ENCODE data around the gene B3GNT7. TPM values are rescaled to one million over a fixed set of nuclear protein-coding genes. Genes with fewer than 3 reads are reported as not detected.

B3GNT7 gene
- 121 TPM for polyA plus RNA-seq (2013, experiment 1 of 2)
- 118 TPM for polyA plus RNA-seq (2013, experiment 2 of 2)

DNA sequence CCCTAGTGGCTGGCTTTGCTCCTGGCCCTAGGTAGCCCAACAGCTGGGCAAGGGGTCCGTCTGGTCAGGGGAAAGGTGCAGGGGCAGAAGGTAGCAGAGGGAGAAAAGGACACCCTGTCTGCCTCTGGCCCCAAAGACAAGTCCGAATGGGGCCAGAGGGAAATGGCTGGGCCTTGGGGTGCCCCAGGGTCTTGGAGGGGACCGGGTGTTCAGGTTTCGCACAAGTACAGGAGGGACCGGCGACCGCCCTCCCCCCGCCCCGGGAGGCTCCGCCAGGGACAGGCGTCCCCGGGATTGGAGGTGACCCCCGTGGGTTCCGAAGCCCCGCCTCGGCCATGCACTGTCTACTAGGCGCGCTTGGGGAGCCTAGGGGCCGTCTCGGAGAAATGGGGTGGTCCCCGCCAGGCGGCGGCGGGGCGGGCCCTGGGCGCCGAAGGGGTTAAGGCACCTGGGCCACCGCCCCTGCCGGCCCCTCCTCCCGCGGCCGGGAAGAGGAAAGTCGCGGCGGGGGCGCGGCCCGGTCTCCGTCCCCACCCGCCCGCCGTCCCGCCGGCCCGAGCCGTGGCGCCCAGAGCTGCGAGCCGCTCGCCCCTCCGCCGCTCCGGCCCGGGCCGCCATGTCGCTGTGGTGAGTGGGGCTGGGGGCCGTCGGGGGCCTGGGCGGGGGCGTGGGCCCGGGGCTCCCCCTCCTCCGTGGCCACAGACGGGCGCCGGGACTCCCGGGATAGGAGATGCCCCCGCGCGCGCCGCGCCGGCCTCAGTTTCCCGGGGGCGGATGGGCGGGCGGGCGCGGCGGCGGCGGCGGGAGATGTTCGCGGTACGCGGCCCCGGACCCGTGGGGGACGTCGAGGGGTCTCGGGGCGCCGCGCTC is at the start of gene B3GNT7:
Gene B3GNT7 (plus strand): TSS at position 523 of the 870 bp plus-strand sequence. CDS start 94 bp downstream, at position 617.
- Histone ChIP-seq H3K27me3 (ENCODE audit: insufficient read depth, low read length, poor library complexity) (no peaks in the 10 kb centered on the region), H3K27ac (ENCODE audit: low read depth, low read length) (no peak within 1 kb of the TSS), H3K4ac (ENCODE audit: low read depth, low read length) (peak within 1 kb of the TSS; percentile 44), H3K56ac (ENCODE audit: low read length) (peak within 1 kb of the TSS; percentile 87), H4K8ac (ENCODE audit: low read depth, low read length) (no peak within 1 kb of the TSS), H2AK5ac (ENCODE audit: low read length) (no peak within 1 kb of the TSS), H4K5ac (ENCODE audit: low read length) (no peak within 1 kb of the TSS), H3K79me1 (ENCODE audit: low read length) (peaks cover 7% of the 10 kb centered on the region), H2BK5ac (ENCODE audit: low read length) (peak within 1 kb of the TSS; percentile 51), H3K36me3 (ENCODE audit: control insufficient read depth, insufficient read depth, low read length) (peaks cover 5% of the 10 kb centered on the region), H3K4me3 (ENCODE audit: low read length) (peak within 1 kb of the TSS; percentile 66), H2BK15ac (replicated peaks; ENCODE audit: low read depth) (no peak within 1 kb of the TSS), H3K18ac (ENCODE audit: low read length) (peak within 1 kb of the TSS; percentile 78), H3K79me2 (ENCODE audit: control insufficient read depth, insufficient read depth, low read length) (peaks cover 40% of the 10 kb centered on the region), H3K4me1 (ENCODE audit: control insufficient read depth, low read depth, low read length) (peaks cover 12% of the 10 kb centered on the region), H3K23ac (ENCODE audit: low read length) (no peak within 1 kb of the TSS), H2BK120ac (ENCODE audit: low read depth, low read length) (no peak within 1 kb of the TSS), H3K9ac (ENCODE audit: low read length) (peak within 1 kb of the TSS; percentile 84), H3K4me2 (ENCODE audit: low read length) (peak within 1 kb of the TSS; percentile 91)
- WGBS (ENCODE audit: extremely low coverage, insufficient coverage, low lambda C conversion rate): no CpG with 5 or more reads among the region's 95 CpGs
- no peak for DNase-seq

DNA sequence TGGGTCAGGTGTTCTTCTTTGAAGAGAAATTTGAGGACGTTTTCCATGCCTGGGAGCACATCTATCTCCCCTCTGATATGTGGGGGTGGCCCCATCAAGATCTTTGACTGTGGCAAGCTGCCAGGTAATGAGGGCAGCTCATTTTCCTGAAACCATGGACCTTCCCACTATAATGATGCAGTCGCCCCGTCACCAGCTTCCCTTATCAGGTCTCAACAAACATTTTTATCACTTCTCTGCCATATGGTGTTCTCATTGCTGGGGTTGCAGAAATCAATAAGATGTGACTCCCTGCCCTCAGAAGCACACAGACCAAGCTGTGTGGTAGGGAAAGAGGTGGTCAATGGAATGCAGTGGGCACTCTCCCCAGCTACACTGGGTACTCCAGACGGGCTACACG is 48.4 kb upstream of the B3GNT7 start:
- Histone ChIP-seq H3K4me1 (ENCODE audit: control insufficient read depth, low read depth, low read length) (peaks cover 3% of the 10 kb centered on the region), H3K18ac (ENCODE audit: low read length) (no peak overlapping the region), H3K9ac (ENCODE audit: low read length) (no peak overlapping the region), H4K5ac (ENCODE audit: low read length) (no peak overlapping the region), H3K4me2 (ENCODE audit: low read length) (no peak overlapping the region), H4K8ac (ENCODE audit: low read depth, low read length) (no peak overlapping the region), H3K23ac (ENCODE audit: low read length) (no peak overlapping the region), H3K4ac (ENCODE audit: low read depth, low read length) (no peak overlapping the region), H3K79me2 (ENCODE audit: control insufficient read depth, insufficient read depth, low read length) (no peaks in the 10 kb centered on the region), H2AK5ac (ENCODE audit: low read length) (no peak overlapping the region), H3K27me3 (ENCODE audit: insufficient read depth, low read length, poor library complexity) (no peaks in the 10 kb centered on the region), H2BK15ac (replicated peaks; ENCODE audit: low read depth) (no peak overlapping the region), H3K56ac (ENCODE audit: low read length) (no peak overlapping the region), H3K36me3 (ENCODE audit: control insufficient read depth, insufficient read depth, low read length) (no peaks in the 10 kb centered on the region), H2BK120ac (ENCODE audit: low read depth, low read length) (no peak overlapping the region), H3K79me1 (ENCODE audit: low read length) (no peaks in the 10 kb centered on the region), H3K4me3 (ENCODE audit: low read length) (no peak overlapping the region), H3K27ac (ENCODE audit: low read depth, low read length) (no peak overlapping the region), H2BK5ac (ENCODE audit: low read length) (no peak overlapping the region)
- DNase-seq: no peak
- WGBS (ENCODE audit: extremely low coverage, insufficient coverage, low lambda C conversion rate): no CpG with 5 or more reads among the region's 5 CpGs

DNA sequence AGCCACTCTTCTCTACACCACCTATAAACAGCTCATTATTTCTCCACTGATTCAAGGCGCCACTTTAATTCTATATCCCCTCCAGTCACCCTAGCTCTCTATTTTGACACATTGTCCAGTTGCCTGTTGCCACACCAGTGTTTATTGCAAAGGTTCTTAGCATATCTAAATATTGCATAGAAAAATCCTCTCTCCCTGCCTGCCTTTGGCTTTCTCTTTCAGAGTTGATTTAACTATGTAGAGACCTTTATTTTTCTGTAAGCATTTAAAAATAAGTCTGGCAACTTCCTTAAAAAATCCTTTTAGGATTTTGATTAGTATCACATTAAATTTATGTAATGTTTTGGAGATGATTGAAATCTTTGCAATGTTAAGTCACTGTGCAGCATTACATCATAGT is 47.9 kb upstream of the B3GNT7 start:
- WGBS (ENCODE audit: extremely low coverage, insufficient coverage, low lambda C conversion rate): no CpG with 5 or more reads among the region's 1 CpG
- no peak overlapping the region for H3K23ac ChIP-seq (ENCODE audit: low read length)
- H3K27me3 ChIP-seq (ENCODE audit: insufficient read depth, low read length, poor library complexity): no peaks in the 10 kb centered on the region
- no peak overlapping the region for H2AK5ac ChIP-seq (ENCODE audit: low read length)
- H3K36me3 ChIP-seq (ENCODE audit: control insufficient read depth, insufficient read depth, low read length): no peaks in the 10 kb centered on the region
- H2BK120ac ChIP-seq (ENCODE audit: low read depth, low read length): no peak overlapping the region
- no peak overlapping the region for H3K27ac ChIP-seq (ENCODE audit: low read depth, low read length)
- H3K4me3 ChIP-seq (ENCODE audit: low read length): no peak overlapping the region
- H3K56ac ChIP-seq (ENCODE audit: low read length): no peak overlapping the region
- no peaks in the 10 kb centered on the region for H3K79me2 ChIP-seq (ENCODE audit: control insufficient read depth, insufficient read depth, low read length)
- no peaks in the 10 kb centered on the region for H3K79me1 ChIP-seq (ENCODE audit: low read length)
- no peak overlapping the region for H3K9ac ChIP-seq (ENCODE audit: low read length)
- no peak overlapping the region for H4K5ac ChIP-seq (ENCODE audit: low read length)
- no peak overlapping the region for H3K4me2 ChIP-seq (ENCODE audit: low read length)
- H3K4me1 ChIP-seq (ENCODE audit: control insufficient read depth, low read depth, low read length): peaks cover 3% of the 10 kb centered on the region
- H3K18ac ChIP-seq (ENCODE audit: low read length): no peak overlapping the region
- DNase-seq: no peak
- no peak overlapping the region for H2BK5ac ChIP-seq (ENCODE audit: low read length)
- H4K8ac ChIP-seq (ENCODE audit: low read depth, low read length): no peak overlapping the region
- no peak overlapping the region for H3K4ac ChIP-seq (ENCODE audit: low read depth, low read length)
- no peak overlapping the region for H2BK15ac ChIP-seq (replicated peaks; ENCODE audit: low read depth)

GRCh38 chr2:231348173-231348572 is 47.3 kb upstream of the B3GNT7 start:
- no peak overlapping the region for H3K9ac ChIP-seq (ENCODE audit: low read length)
- no peak overlapping the region for H4K8ac ChIP-seq (ENCODE audit: low read depth, low read length)
- H3K79me1 ChIP-seq (ENCODE audit: low read length): no peaks in the 10 kb centered on the region
- no peak overlapping the region for H3K4ac ChIP-seq (ENCODE audit: low read depth, low read length)
- H2BK5ac ChIP-seq (ENCODE audit: low read length): no peak overlapping the region
- no peaks in the 10 kb centered on the region for H3K79me2 ChIP-seq (ENCODE audit: control insufficient read depth, insufficient read depth, low read length)
- no peak overlapping the region for H3K56ac ChIP-seq (ENCODE audit: low read length)
- H4K5ac ChIP-seq (ENCODE audit: low read length): no peak overlapping the region
- H3K18ac ChIP-seq (ENCODE audit: low read length): no peak overlapping the region
- no peaks in the 10 kb centered on the region for H3K27me3 ChIP-seq (ENCODE audit: insufficient read depth, low read length, poor library complexity)
- H3K27ac ChIP-seq (ENCODE audit: low read depth, low read length): no peak overlapping the region
- WGBS (ENCODE audit: extremely low coverage, insufficient coverage, low lambda C conversion rate): no CpG with 5 or more reads among the region's 2 CpGs
- no peaks in the 10 kb centered on the region for H3K36me3 ChIP-seq (ENCODE audit: control insufficient read depth, insufficient read depth, low read length)
- H2AK5ac ChIP-seq (ENCODE audit: low read length): no peak overlapping the region
- no peak overlapping the region for H2BK120ac ChIP-seq (ENCODE audit: low read depth, low read length)
- H3K23ac ChIP-seq (ENCODE audit: low read length): no peak overlapping the region
- H3K4me3 ChIP-seq (ENCODE audit: low read length): no peak overlapping the region
- H3K4me2 ChIP-seq (ENCODE audit: low read length): no peak overlapping the region
- DNase-seq: peak; percentile 55
- H3K4me1 ChIP-seq (ENCODE audit: control insufficient read depth, low read depth, low read length): peaks cover 3% of the 10 kb centered on the region
- H2BK15ac ChIP-seq (replicated peaks; ENCODE audit: low read depth): no peak overlapping the region

- H4K8ac ChIP-seq (ENCODE audit: low read depth, low read length): no peak overlapping the region
- H3K36me3 ChIP-seq (ENCODE audit: control insufficient read depth, insufficient read depth, low read length): no peaks in the 10 kb centered on the region
- no peak overlapping the region for H3K9ac ChIP-seq (ENCODE audit: low read length)
- no peak overlapping the region for H3K56ac ChIP-seq (ENCODE audit: low read length)
- no peak overlapping the region for H3K4ac ChIP-seq (ENCODE audit: low read depth, low read length)
- no peaks in the 10 kb centered on the region for H3K79me2 ChIP-seq (ENCODE audit: control insufficient read depth, insufficient read depth, low read length)
- H2BK5ac ChIP-seq (ENCODE audit: low read length): no peak overlapping the region
- no CpG with 5 or more reads among the region's 5 CpGs for WGBS (ENCODE audit: extremely low coverage, insufficient coverage, low lambda C conversion rate)
- H3K23ac ChIP-seq (ENCODE audit: low read length): no peak overlapping the region
- H2BK120ac ChIP-seq (ENCODE audit: low read depth, low read length): no peak overlapping the region
- H3K27ac ChIP-seq (ENCODE audit: low read depth, low read length): no peak overlapping the region
- H3K4me1 ChIP-seq (ENCODE audit: control insufficient read depth, low read depth, low read length): peaks cover 3% of the 10 kb centered on the region
- no peak overlapping the region for H3K4me2 ChIP-seq (ENCODE audit: low read length)
- H3K4me3 ChIP-seq (ENCODE audit: low read length): no peak overlapping the region
- H2BK15ac ChIP-seq (replicated peaks; ENCODE audit: low read depth): no peak overlapping the region
- no peaks in the 10 kb centered on the region for H3K79me1 ChIP-seq (ENCODE audit: low read length)
- H4K5ac ChIP-seq (ENCODE audit: low read length): no peak overlapping the region
- H3K18ac ChIP-seq (ENCODE audit: low read length): no peak overlapping the region
- no peaks in the 10 kb centered on the region for H3K27me3 ChIP-seq (ENCODE audit: insufficient read depth, low read length, poor library complexity)
- no peak for DNase-seq
- no peak overlapping the region for H2AK5ac ChIP-seq (ENCODE audit: low read length)
These were observed 46.7 kb upstream of the B3GNT7 start for GRCh38 chr2:231348704-231349373.

All from mesendoderm (in vitro differentiated cells).